Uterus (tissue), 2 donors: ENCODE data around the gene FHAD1.

ENCODE experiments used
- CTCF ChIP-seq, 4 experiments: fragments of 200-600 bp in 2 of 4; fragments of 450-650 bp in 2 of 4; sonication (generic) in 2 of 4; IDR thresholded peaks; one replicate each; pipeline ENCODE4 v1.5.1; 2016 to 2019; ENCODE audit warnings: antibody characterized with exemption in 4 of 4, mild to moderate bottlenecking in 2 of 4, moderate library complexity in 1 of 4
- POLR2A ChIP-seq, 2 donors: fragments of 450-650 bp; IDR thresholded peaks; one replicate each; pipeline ENCODE4 v1.6.1; 2016; ENCODE audit warnings: antibody characterized with exemption in 2 of 2, mild to moderate bottlenecking in 1 of 2, moderate library complexity in 1 of 2

GRCh38 chr1:15331734-15332133, 84.7 kb downstream of the FHAD1 start:
- no peak for TF ChIP-seq CTCF (IDR thresholded peaks at IDR 0.05)
- no peak for TF ChIP-seq POLR2A (IDR thresholded peaks at IDR 0.05)
